ENCODE data around the gene ITFG1. TPM values are rescaled to one million over a fixed set of nuclear protein-coding genes. Genes with fewer than 3 reads are reported as not detected.

Gene ITFG1
- total RNA-seq, 2 experiments from 2014 or later: 33.7 to 37.9 TPM

DNA sequence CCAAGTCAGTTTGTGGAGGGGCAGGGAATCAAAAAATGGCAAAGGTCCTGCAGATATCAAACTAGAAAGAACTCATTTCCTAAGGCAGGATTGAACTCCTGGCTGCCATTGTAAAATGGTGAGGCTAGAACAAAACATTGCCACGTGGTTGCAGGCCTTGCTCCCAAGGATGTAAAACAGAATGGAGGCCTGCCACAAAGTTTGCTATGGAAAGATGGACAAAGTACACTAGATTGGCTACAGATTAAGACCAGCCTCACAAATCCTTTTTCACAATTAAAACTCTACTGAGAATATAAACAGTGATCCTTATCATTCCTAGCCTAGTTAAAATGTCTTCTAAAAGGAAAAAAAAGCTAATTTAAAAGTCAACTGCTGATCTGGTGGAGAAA lies 31.2 kb upstream of the ITFG1 start:
- Histone ChIP-seq H3K4me3 (ENCODE audit: low read depth, low read length, poor library complexity, severe bottlenecking) (peak overlapping the region; percentile 69), H3K79me2 (ENCODE audit: insufficient read depth, low read depth, low read length) (peaks cover 67% of the 10 kb centered on the region; the same call in 1 of the 2 replicates), H3K4me1 (ENCODE audit: insufficient read depth, low read length, poor library complexity, severe bottlenecking) (peaks cover 61% of the 10 kb centered on the region), H3K36me3 (ENCODE audit: insufficient read depth, low read length) (peaks cover 39% of the 10 kb centered on the region), H3K9me2 (ENCODE audit: insufficient read depth, low read length) (no peaks in the 10 kb centered on the region), H4K20me1 (ENCODE audit: insufficient read depth, low read length) (no peaks in the 10 kb centered on the region), H3K4me2 (ENCODE audit: low read length) (peak overlapping the region; percentile 95), H3K27ac (ENCODE audit: low read depth, low read length, poor library complexity, severe bottlenecking) (peak overlapping the region; percentile 97), H2AFZ (ENCODE audit: low read length) (peak overlapping the region; percentile 76; the same call in 1 of the 2 replicates), H3K9me3 (ENCODE audit: low read length) (peaks cover 30% of the 10 kb centered on the region)
- POLR2A ChIA-PET: interaction anchor here (0.7 to 6.0 kb wide), 6 partner anchors 10 to 458 kb away, joined by 3 to 60 read pairs (median 20); partner anchors contain the start of genes ITFG1 and PHKB
- CTCF ChIA-PET (ENCODE audit: unreplicated experiment): no interaction called here
- intact Hi-C loops (cut with micrococcal nuclease; ENCODE audit: unreplicated experiment): loop anchor here (2.0 to 10.0 kb wide), 3 partner anchors 180 to 517 kb away; partner anchors contain the start of genes DNAJA2 and NETO2
- TF ChIP-seq, protein P1, sequence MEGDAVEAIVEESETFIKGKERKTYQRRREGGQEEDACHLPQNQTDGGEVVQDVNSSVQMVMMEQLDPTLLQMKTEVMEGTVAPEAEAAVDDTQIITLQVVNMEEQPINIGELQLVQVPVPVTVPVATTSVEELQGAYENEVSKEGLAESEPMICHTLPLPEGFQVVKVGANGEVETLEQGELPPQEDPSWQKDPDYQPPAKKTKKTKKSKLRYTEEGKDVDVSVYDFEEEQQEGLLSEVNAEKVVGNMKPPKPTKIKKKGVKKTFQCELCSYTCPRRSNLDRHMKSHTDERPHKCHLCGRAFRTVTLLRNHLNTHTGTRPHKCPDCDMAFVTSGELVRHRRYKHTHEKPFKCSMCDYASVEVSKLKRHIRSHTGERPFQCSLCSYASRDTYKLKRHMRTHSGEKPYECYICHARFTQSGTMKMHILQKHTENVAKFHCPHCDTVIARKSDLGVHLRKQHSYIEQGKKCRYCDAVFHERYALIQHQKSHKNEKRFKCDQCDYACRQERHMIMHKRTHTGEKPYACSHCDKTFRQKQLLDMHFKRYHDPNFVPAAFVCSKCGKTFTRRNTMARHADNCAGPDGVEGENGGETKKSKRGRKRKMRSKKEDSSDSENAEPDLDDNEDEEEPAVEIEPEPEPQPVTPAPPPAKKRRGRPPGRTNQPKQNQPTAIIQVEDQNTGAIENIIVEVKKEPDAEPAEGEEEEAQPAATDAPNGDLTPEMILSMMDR (conservative IDR thresholded peaks at IDR 0.05; ENCODE audit: low read length): no peak
- no peak for TF ChIP-seq EZH2phosphoT487 (IDR thresholded peaks at IDR 0.05; ENCODE audit: borderline replicate concordance, low read depth, low read length)
- no TSS peak for BruUV-seq (replicated peaks)
- DNase-seq (ENCODE audit: low spot score): peak; percentile 24

DNA sequence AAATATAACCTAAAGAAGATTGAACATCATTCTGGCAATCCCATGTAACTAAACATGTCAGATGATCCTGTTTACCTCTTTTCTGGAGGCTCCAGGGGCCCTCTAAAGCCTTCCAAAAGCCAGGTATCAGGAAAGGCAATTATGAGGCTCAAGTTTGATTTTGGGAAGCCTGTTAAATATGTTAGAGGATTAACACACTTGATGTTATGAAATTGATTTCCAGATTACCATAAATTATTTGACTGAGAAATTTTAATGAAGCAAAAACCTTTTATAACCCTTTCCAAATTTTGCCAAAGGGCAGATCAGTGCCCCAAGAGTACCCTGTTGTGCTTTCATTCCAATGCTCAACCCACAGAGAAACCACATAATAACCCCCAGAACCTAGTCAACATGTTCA lies 29.6 kb upstream of the ITFG1 start:
- peak overlapping the region; percentile 97 for H3K27ac ChIP-seq (ENCODE audit: low read depth, low read length, poor library complexity, severe bottlenecking)
- no peak overlapping the region for H2AFZ ChIP-seq (ENCODE audit: low read length)
- peaks cover 35% of the 10 kb centered on the region for H3K36me3 ChIP-seq (ENCODE audit: insufficient read depth, low read length)
- POLR2A ChIA-PET: interaction anchor here (0.6 to 6.0 kb wide), 4 partner anchors 10 to 343 kb away, joined by 3 to 37 read pairs (median 4); partner anchors contain the start of genes ITFG1 and PHKB
- H3K79me2 ChIP-seq (ENCODE audit: insufficient read depth, low read depth, low read length): peaks cover 61% of the 10 kb centered on the region; the same call in 1 of the 2 replicates
- no peaks in the 10 kb centered on the region for H4K20me1 ChIP-seq (ENCODE audit: insufficient read depth, low read length)
- peaks cover 57% of the 10 kb centered on the region for H3K4me1 ChIP-seq (ENCODE audit: insufficient read depth, low read length, poor library complexity, severe bottlenecking)
- intact Hi-C loops (cut with micrococcal nuclease; ENCODE audit: unreplicated experiment): loop anchor here (5.0 to 10.0 kb wide), 2 partner anchors 178 to 516 kb away; partner anchors contain the start of gene DNAJA2
- H3K9me3 ChIP-seq (ENCODE audit: low read length): peaks cover 30% of the 10 kb centered on the region
- H3K4me3 ChIP-seq (ENCODE audit: low read depth, low read length, poor library complexity, severe bottlenecking): no peak overlapping the region
- CTCF ChIA-PET (ENCODE audit: unreplicated experiment): no interaction called here
- no peak for TF ChIP-seq EZH2phosphoT487 (IDR thresholded peaks at IDR 0.05; ENCODE audit: borderline replicate concordance, low read depth, low read length)
- TF ChIP-seq, protein P1 (conservative IDR thresholded peaks at IDR 0.05; ENCODE audit: low read length): no peak
- 0 out of 2 replicates have a peak overlapping the region, but pooled peaks have one; percentile 95 for H3K4me2 ChIP-seq (ENCODE audit: low read length)
- BruUV-seq (replicated peaks): no TSS peak
- no peak for DNase-seq (ENCODE audit: low spot score)
- no peaks in the 10 kb centered on the region for H3K9me2 ChIP-seq (ENCODE audit: insufficient read depth, low read length)

DNA sequence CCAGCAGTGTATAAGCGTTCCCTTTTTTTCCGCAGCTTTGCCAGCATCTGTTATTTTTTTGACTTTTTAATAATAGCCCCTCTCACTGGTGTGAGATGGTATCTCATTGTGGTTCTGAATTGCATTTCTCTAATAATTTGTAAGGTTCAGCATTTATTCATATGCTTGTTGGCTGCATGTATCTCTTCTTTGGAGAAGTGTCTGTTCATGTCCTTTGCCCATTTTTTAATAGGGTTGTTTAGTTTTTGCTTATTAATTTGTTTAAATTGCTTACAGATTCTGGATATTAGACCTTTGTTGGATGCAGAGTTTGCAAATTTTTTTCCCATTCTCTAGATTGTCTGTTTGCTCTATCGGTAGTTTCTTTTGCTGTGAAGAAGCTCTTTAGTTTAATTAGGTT lies 27.2 kb upstream of the ITFG1 start:
- ChIA-PET CTCF (ENCODE audit: unreplicated experiment) (no interaction called here), POLR2A (interaction anchor here (0.7 to 1.1 kb wide), 3 partner anchors 9 to 28 kb away, joined by 3 to 9 read pairs (median 4); no protein-coding TSS in a partner anchor)
- Histone ChIP-seq H3K4me2 (ENCODE audit: low read length) (no peak overlapping the region), H3K36me3 (ENCODE audit: insufficient read depth, low read length) (peaks cover 35% of the 10 kb centered on the region), H3K9me3 (ENCODE audit: low read length) (peaks cover 30% of the 10 kb centered on the region), H3K4me1 (ENCODE audit: insufficient read depth, low read length, poor library complexity, severe bottlenecking) (peaks cover 35% of the 10 kb centered on the region), H4K20me1 (ENCODE audit: insufficient read depth, low read length) (no peaks in the 10 kb centered on the region), H3K9me2 (ENCODE audit: insufficient read depth, low read length) (no peaks in the 10 kb centered on the region), H2AFZ (ENCODE audit: low read length) (no peak overlapping the region), H3K79me2 (ENCODE audit: insufficient read depth, low read depth, low read length) (peaks cover 55% of the 10 kb centered on the region; the same call in 1 of the 2 replicates), H3K4me3 (ENCODE audit: low read depth, low read length, poor library complexity, severe bottlenecking) (no peak overlapping the region), H3K27ac (ENCODE audit: low read depth, low read length, poor library complexity, severe bottlenecking) (no peak overlapping the region)
- TF ChIP-seq, protein P1 (conservative IDR thresholded peaks at IDR 0.05; ENCODE audit: low read length): no peak
- TF ChIP-seq EZH2phosphoT487 (IDR thresholded peaks at IDR 0.05; ENCODE audit: borderline replicate concordance, low read depth, low read length): no peak
- BruUV-seq (replicated peaks): no TSS peak
- DNase-seq (ENCODE audit: low spot score): no peak
- intact Hi-C loops (cut with micrococcal nuclease; ENCODE audit: unreplicated experiment): no loop called here

Data from OCI-LY7 (cell line).